Regular cardiac myocyte (primary cell): ENCODE results near the gene MS4A2. TPM values are rescaled to one million over a fixed set of nuclear protein-coding genes. Genes with fewer than 3 reads are reported as not detected.

Experiments
- total RNA-seq: library from RNA; depleted of rRNA; stranded (reverse); fragments of >200 nt; gene quantifications from 2 replicates; pipeline ENCODE4 v1.2.3, GENCODE V29; 2014

The MS4A2 gene
- not detected in 2 replicates for total RNA-seq

DNA sequence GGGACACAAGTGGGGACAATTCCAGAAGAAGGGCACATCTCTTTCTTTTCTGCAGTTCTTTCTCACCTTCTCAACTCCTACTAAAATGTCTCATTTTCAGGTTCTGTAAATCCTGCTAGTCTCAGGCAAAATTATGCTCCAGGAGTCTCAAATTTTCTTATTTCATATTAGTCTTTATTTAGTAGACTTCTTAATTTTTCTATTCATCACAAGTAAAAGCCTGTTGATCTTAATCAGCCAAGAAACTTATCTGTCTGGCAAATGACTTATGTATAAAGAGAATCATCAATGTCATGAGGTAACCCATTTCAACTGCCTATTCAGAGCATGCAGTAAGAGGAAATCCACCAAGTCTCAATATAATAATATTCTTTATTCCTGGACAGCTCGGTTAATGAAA is at the start of gene MS4A2:
TSS of gene MS4A2 (plus strand) at position 301 of the 400 bp plus-strand sequence. CDS start 102 bp downstream, outside the sequence.

DNA sequence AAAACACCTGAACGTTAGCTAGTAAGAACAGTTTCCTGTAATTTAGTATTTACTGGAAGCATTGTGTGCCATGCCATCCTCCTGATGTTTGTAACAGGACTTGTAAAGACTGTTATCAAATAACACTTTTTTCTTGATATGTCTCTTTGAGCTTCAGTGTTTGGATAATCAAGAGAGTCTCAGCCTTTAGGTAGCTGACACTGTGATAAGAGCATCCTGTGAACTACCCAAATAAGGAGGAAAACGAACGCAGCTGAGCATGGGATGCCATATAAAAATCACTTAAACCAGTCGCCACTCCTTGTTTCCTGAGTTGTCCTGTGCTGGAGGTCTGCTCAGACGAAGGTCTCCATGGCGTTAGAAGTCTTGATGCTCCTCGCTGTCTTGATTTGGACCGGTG is 48.4 kb upstream of the MS4A2 start, which contains the start of gene OOSP2:
TSS of gene OOSP2 (plus strand) at position 301 of the 400 bp plus-strand sequence. CDS start at position 352, 51 bp downstream.

GRCh38 chr11:60056349-60056969 is 32.0 kb upstream of the MS4A2 start, which contains the start of gene MS4A3:
Gene MS4A3 (plus strand): TSS chr11:60056665. CDS start chr11:60061161, 4,496 bp downstream.

Other genes starting within 250 kb of the MS4A2 start
- gene CBLIF, start 243.2 kb upstream of the MS4A2 start, total RNA-seq: not detected in 2 replicates
- not detected in 2 replicates for gene TCN1, start 222.2 kb upstream of the MS4A2 start, total RNA-seq
- gene OOSP3, start 209.9 kb upstream of the MS4A2 start, total RNA-seq: not detected in 2 replicates
- not detected in 2 replicates for gene OOSP1, start 150.2 kb upstream of the MS4A2 start, total RNA-seq
- not detected in 2 replicates for gene OOSP4A, start 124.6 kb upstream of the MS4A2 start, total RNA-seq
- not detected in 2 replicates for gene OOSP4B, start 71.5 kb upstream of the MS4A2 start, total RNA-seq
- not detected in 2 replicates for gene OOSP2, start 48.3 kb upstream of the MS4A2 start, total RNA-seq
- not detected in 2 replicates for gene MS4A3, start 32.0 kb upstream of the MS4A2 start, total RNA-seq
- not detected in 2 replicates for gene MS4A6A, start 94.4 kb downstream of the MS4A2 start, total RNA-seq
- not detected in 2 replicates for gene MS4A4E, start 154.5 kb downstream of the MS4A2 start, total RNA-seq
- not detected in 2 replicates for gene MS4A4A, start 192.0 kb downstream of the MS4A2 start, total RNA-seq
- not detected in 2 replicates for gene MS4A6E, start 238.6 kb downstream of the MS4A2 start, total RNA-seq